ENCODE data around the gene OR52B2.
"Not testable (repeated sequence)": the region's sequence is repeated elsewhere in the genome, so short reads cannot be mapped to it uniquely, and the experiment has no call there.

The OR52B2 gene

DNA sequence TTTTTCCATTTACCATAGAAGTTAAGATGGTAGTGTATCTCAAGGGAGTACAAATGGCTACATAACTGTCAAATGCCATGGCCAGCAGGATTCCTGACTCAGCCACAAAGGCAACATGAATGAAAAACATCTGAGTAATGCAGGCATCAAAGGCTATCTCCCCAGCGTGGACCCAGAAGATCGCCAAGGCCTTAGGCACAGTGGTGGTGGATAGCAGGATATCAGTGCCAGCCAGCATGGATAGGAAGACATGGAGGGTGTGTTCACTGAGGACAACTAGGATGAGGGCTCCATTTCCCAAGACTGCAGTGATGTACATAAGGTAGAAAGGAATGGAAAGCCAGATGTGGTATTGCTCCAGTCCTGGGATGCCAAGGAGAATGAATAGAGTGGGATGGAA lies 18.0 kb downstream of the OR52B2 start:
- no peak for DNase-seq (ENCODE audit: low read depth)

DNA sequence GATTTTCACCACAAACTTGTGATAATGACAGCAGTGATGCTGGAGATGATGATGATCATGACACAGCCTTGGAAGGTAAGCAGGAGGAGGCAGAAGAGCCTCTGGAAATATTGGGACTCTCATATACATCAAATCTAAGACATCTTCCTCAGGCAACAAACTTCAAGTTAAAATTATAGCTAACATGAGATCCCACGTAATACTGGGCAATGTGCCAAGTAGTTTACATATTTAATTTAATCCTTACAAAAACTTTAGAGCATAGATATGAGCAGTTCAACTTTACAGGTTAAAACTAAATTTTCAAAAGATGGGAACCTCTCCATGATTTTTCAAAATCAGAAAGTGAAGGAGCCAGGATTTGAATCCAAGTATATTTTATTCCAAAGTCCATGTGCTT lies 19.0 kb downstream of the OR52B2 start:
- no peak for DNase-seq (ENCODE audit: low read depth)

DNA sequence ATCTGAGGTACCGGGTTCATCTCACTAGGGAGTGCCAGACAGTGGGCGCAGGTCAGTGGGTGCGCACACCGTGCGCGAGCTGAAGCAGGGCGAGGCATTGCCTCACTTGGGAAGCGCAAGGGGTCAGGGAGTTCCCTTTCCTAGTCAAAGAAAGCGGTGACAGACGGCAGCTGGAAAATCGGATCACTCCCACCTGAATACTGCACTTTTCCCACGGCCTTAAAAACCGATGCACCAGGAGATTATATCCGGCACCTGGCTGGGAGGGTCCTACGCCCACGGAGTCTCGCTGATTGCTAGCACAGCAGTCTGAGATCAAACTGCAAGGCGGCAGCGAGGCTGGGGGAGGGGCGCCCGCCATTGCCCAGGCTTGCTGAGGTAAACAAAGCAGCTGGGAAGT lies 26.4 kb downstream of the OR52B2 start:
- DNase-seq (ENCODE audit: low read depth): not testable (repeated sequence)

DNA sequence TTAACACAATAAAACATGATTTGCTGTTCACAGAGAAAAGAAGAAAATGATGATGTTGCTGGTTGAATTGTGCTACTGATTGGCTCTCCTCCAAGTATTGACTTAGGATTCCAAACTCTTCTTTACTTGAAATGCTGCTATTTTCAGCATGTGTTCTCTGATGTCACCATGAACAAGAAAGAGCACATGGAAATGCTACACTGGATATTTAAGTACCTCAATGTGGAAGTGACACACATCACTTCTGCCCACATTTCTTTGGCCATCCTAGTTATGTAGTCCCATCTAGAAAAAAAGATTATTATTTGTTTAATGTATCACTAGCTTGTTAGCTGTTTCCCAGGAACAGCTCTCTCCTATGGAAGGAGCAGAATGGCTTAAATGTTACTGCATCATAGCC lies 27.2 kb downstream of the OR52B2 start:
- no peak for DNase-seq (ENCODE audit: low read depth)

DNA sequence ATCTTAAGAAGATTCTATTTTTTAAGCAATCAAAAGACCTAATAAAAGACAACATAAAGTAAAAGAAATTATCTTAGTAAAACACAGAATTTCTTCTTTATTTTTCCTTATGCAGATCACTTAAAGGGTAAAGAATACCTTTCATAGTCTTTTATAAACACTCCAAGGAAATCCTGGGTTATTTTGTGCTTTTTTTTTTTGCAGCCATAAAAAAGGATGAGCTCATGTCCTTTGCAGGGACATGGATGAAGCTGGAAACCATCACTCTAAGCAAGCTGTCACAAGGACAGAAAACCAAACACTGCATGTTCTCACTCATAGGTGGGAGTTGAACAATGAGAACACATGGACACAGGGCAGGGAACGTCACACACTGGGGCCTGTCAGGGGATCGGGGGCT lies 34.2 kb downstream of the OR52B2 start:
- not testable (repeated sequence) for DNase-seq (ENCODE audit: low read depth)

DNA sequence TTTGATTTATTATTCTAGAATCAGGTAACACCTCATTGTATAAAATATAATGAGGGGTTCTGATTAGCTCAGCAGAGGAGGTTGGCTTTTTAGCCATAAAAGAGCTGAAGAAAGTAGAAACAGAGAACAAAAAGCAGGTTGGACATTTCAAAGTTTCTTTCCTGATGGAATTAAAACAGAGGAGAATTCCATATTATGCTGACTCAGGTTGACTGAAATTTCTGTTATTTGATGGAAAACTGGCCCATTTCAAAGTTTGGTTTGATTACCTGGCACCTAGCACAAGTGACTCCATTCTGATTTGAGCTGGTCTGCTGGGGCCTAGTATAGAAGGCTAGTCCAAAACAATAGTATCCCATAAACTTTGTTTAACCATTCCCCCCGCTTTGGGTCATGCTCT lies 37.7 kb downstream of the OR52B2 start:
- no peak for DNase-seq (ENCODE audit: low read depth)

DNA sequence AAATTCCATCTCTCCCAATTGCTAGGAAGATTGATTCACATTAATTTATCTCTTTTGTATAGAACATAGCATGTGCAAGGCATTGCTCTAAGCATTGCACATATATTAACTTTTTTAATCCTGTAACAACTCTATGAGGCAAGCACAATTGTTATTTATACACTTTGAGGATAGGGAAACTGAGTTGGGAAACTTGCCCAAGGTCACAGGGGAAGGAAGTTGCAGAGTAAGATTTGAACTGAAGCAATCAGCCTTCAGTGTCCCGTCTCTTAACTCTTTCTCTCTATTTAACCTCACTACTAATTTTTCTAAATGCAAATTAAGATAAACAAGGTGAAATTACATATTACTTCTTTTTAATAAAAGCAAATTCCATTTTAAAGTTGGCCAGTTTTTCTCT lies 40.5 kb downstream of the OR52B2 start:
- DNase-seq (ENCODE audit: low read depth): no peak

DNA sequence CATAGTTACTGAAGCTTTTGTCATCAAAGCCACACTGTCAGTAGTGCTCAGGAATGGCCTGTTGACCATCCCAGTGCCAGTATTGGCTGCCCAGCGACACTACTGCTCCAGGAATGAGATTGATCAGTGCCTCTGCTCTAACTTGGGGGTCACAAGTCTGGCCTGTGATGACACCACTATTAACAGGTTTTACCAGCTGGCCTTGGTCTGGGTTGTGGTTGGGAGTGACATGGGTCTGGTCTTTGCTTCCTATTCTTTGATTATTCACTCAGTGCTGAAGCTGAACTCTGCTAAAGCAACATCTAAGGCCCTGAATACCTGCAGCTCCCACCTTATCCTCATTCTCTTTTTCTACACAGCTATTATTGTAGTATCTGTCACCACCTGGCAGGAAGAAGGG lies 41.1 kb downstream of the OR52B2 start:
- DNase-seq (ENCODE audit: low read depth): no peak

DNA sequence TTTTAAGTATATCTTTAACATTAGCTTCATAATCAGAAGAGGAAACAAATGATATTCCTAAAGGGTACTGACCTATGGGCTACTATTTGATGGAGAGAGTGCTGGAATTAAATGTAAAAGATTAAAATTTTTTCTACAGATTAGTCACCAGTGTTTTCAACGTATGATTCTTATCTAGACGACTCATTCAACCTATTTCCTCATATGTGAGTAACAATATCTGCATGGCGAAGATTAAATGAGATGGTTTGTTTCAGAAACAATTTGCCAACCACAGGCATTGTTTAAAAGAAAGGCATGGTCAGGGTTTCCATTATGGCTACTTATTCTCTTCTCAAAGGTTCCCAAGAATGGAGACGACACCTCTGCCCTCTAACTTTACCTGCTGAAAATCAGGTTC lies 42.2 kb downstream of the OR52B2 start:
- DNase-seq (ENCODE audit: low read depth): no peak

DNA sequence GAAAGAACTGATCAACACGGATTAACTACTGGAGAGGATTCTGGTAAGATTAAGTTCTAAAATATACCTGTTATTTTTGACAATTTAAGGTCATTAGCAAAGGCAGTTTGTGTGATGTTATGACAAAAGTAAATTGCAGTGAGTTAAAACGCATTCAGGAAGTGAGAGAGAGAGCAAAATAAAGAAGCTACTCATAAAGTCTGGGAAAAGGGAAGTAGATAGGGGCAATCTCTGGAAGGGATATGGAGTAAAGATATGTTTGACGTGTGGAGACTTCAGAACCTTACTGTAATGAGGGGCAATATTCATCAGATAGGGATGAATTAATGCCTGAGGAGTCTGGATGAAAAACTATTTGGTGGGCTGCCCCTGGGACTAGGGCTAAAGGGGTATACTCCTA lies 45.9 kb downstream of the OR52B2 start:
- no peak for DNase-seq (ENCODE audit: low read depth)
